ENCODE results near the gene MAP4K3. TPM values are rescaled to one million over a fixed set of nuclear protein-coding genes. Genes with fewer than 3 reads are reported as not detected.

The MAP4K3 gene
- total RNA-seq, 1 experiment from 2014 or later, result 25.1 TPM

Small RNA genes within 50 kb of the gene (small RNA-seq; reads per million reads assigned to genes)
- not detected for gene RF00272

Other genes with a start within 250 kb of the MAP4K3 start
- gene CDKL4, start 193.3 kb downstream of the MAP4K3 start, total RNA-seq (2014; rRNA removed; shearing (Covaris generic)), result not detected in 2 replicates
- gene TMEM178A, start 228.6 kb upstream of the MAP4K3 start, total RNA-seq (2014; rRNA removed; shearing (Covaris generic)), result not detected in 2 replicates

Measured in HT1080 (cell line).